IMR-90 (cell line): Measurements from ENCODE around the gene AOPEP. TPM values are rescaled to one million over a fixed set of nuclear protein-coding genes. Genes with fewer than 3 reads are reported as not detected.

Experiments used
- ATAC-seq: fragments of 200-7000 bp; cut with Tn5 transposase; 2 replicates; pipeline ENCODE4 v1.9.1; 2020; ENCODE audit warnings: low read depth, mild to moderate bottlenecking, moderate library complexity
- BruUV-seq: library from RNA; stranded (reverse); fragments of 400-500 nt; replicated peaks from 2 replicates; lab custom pipeline; 2021; lab: Mats Ljungman, UMichigan
- CTCF ChIA-PET: fragments of 300-600 bp; formaldehyde crosslinking; extraction: SDS; loops from one replicate; lab custom pipeline; 2021; ENCODE audit warnings: antibody characterized with exemption; lab: Yijun Ruan, JAX
- POLR2A ChIA-PET: fragments of 300-600 bp; sonication (Branson Sonifier 250); formaldehyde crosslinking; loops from one replicate; lab custom pipeline; 2022; ENCODE audit warnings: antibody characterized with exemption; ENCODE audit not compliant: unreplicated experiment; lab: Charles Lee
- DNase-seq: peaks from one replicate; pipeline ENCODE4 v3.0.0; 2013
- H2AFZ ChIP-seq: replicated peaks from 2 replicates; pipeline ENCODE3; 2013; ENCODE audit warnings: low read length, mild to moderate bottlenecking; ENCODE audit not compliant: poor library complexity
- H2AK5ac ChIP-seq: 2 replicates; pipeline ENCODE4 v1.6.1; 2013; ENCODE audit warnings: low read depth, low read length, inconsistent platforms
- H2AK9ac ChIP-seq: replicated peaks from 2 replicates; pipeline ENCODE3; 2013; ENCODE audit warnings: mild to moderate bottlenecking, low read depth, low read length, moderate library complexity; ENCODE audit not compliant: poor library complexity
- H2BK120ac ChIP-seq: 2 replicates; pipeline ENCODE4 v1.6.1; 2013; ENCODE audit warnings: low read depth, low read length, inconsistent platforms
- H2BK15ac ChIP-seq: 3 replicates; pipeline ENCODE4 v1.6.1; 2013; ENCODE audit warnings: low read depth, low read length, inconsistent platforms
- H2BK20ac ChIP-seq: 2 replicates; pipeline ENCODE4 v1.6.1; 2013; ENCODE audit warnings: low read depth, mild to moderate bottlenecking, inconsistent platforms, low read length, moderate library complexity
- H2BK5ac ChIP-seq: 2 replicates; pipeline ENCODE4 v1.6.1; 2013; ENCODE audit warnings: mild to moderate bottlenecking, low read depth, low read length, inconsistent platforms; ENCODE audit not compliant: poor library complexity, severe bottlenecking
- H3K14ac ChIP-seq: replicated peaks from 2 replicates; pipeline ENCODE4 v1.6.1; 2013; ENCODE audit warnings: low read depth, low read length, inconsistent platforms
- H3K18ac ChIP-seq: 2 replicates; pipeline ENCODE4 v1.6.1; 2013; ENCODE audit warnings: low read depth, low read length, control low read depth
- H3K23ac ChIP-seq: 2 replicates; pipeline ENCODE4 v1.6.1; 2013; ENCODE audit warnings: low read depth, low read length, inconsistent platforms
- H3K27ac ChIP-seq: 2 replicates; pipeline ENCODE4 v1.5.1; 2013; ENCODE audit warnings: mild to moderate bottlenecking, control low read depth, low read length; ENCODE audit not compliant: insufficient read depth
- H3K27me3 ChIP-seq: 2 replicates; pipeline ENCODE4 v1.6.1; 2013; ENCODE audit warnings: low read length; ENCODE audit not compliant: control insufficient read depth, insufficient read depth
- H3K36me3 ChIP-seq: 2 replicates; pipeline ENCODE4 v1.6.1; 2013; ENCODE audit warnings: low read length, mixed read lengths; ENCODE audit not compliant: control insufficient read depth, insufficient read depth
- H3K4ac ChIP-seq: 2 replicates; pipeline ENCODE4 v1.6.1; 2013; ENCODE audit warnings: low read depth, low read length, inconsistent platforms
- H3K4me1 ChIP-seq: 2 replicates; pipeline ENCODE4 v1.6.1; 2013; ENCODE audit warnings: low read length, mixed read lengths; ENCODE audit not compliant: control insufficient read depth, insufficient read depth
- H3K4me2 ChIP-seq: 2 replicates; pipeline ENCODE4 v1.6.1; 2013; ENCODE audit warnings: low read depth, mild to moderate bottlenecking, control low read depth, low read length, moderate library complexity
- H3K4me3 ChIP-seq: 2 replicates; pipeline ENCODE4 v1.5.1; 2013; ENCODE audit warnings: low read depth, mild to moderate bottlenecking, control low read depth, low read length, moderate library complexity; ENCODE audit not compliant: insufficient read depth
- H3K56ac ChIP-seq: 2 replicates; pipeline ENCODE4 v1.6.1; 2013; ENCODE audit warnings: low read length, inconsistent platforms; ENCODE audit not compliant: insufficient read depth; ENCODE audit errors: extremely low read depth
- H3K79me1 ChIP-seq, 2 experiments: 2 replicates each; pipeline ENCODE4 v1.6.1; 2013; ENCODE audit warnings: low read length in 2 of 2, inconsistent platforms in 1 of 2, low read depth in 1 of 2
- H3K9ac ChIP-seq: 2 replicates; pipeline ENCODE4 v1.6.1; 2013; ENCODE audit warnings: low read depth, low read length, control low read depth
- H3K9me1 ChIP-seq: 2 replicates; pipeline ENCODE4 v1.6.1; 2013; ENCODE audit warnings: low read length, inconsistent platforms; ENCODE audit not compliant: insufficient read depth
- H3K9me3 ChIP-seq: 2 replicates; pipeline ENCODE4 v1.6.1; 2013; ENCODE audit warnings: low read length; ENCODE audit not compliant: control insufficient read depth, insufficient read depth
- H4K20me1 ChIP-seq: 2 replicates; pipeline ENCODE4 v1.6.1; 2013; ENCODE audit warnings: low read length, inconsistent platforms; ENCODE audit not compliant: insufficient read depth
- H4K5ac ChIP-seq: 2 replicates; pipeline ENCODE4 v1.6.1; 2013; ENCODE audit warnings: mild to moderate bottlenecking, low read depth, low read length, control low read depth
- H4K8ac ChIP-seq, 2 experiments: 2 replicates each; pipeline ENCODE4 v1.6.1; 2013; ENCODE audit warnings: low read depth in 2 of 2, low read length in 2 of 2, control low read depth in 1 of 2, inconsistent platforms in 1 of 2
- H4K91ac ChIP-seq: 2 replicates; pipeline ENCODE4 v1.6.1; 2013; ENCODE audit warnings: low read depth, low read length, inconsistent platforms; ENCODE audit not compliant: insufficient read depth
- BHLHE40 ChIP-seq: fragments of 150-350 bp; IDR thresholded peaks from 2 replicates; pipeline ENCODE4 v1.6.1; 2016; ENCODE audit warnings: mild to moderate bottlenecking, low read depth, low read length
- CHD1 ChIP-seq: IDR thresholded peaks from 2 replicates; pipeline ENCODE4 v1.6.1; 2012; ENCODE audit warnings: low read depth, low read length, improper control_type of control experiment
- ELK1 ChIP-seq: fragments of 150-350 bp; IDR thresholded peaks from 2 replicates; pipeline ENCODE4 v1.6.1; 2016; ENCODE audit warnings: low read depth, mild to moderate bottlenecking, low read length, moderate library complexity, borderline replicate concordance
- FOS ChIP-seq: fragments of 150-350 bp; IDR thresholded peaks from 2 replicates; pipeline ENCODE4 v1.6.1; 2016; ENCODE audit warnings: low read depth, low read length
- MAFK ChIP-seq: IDR thresholded peaks from 2 replicates; pipeline ENCODE4 v1.6.1; 2012; ENCODE audit warnings: low read depth, low read length, improper control_type of control experiment
- MAZ ChIP-seq: IDR thresholded peaks from 2 replicates; pipeline ENCODE4 v1.6.1; 2012; ENCODE audit warnings: low read depth, mild to moderate bottlenecking, low read length, improper control_type of control experiment, moderate library complexity, borderline replicate concordance
- MXI1 ChIP-seq: IDR thresholded peaks from 2 replicates; pipeline ENCODE4 v1.6.1; 2012; ENCODE audit warnings: low read depth, mild to moderate bottlenecking, low read length, moderate library complexity, borderline replicate concordance
- NFE2L2 ChIP-seq: fragments of 150-350 bp; IDR thresholded peaks from 2 replicates; pipeline ENCODE4 v1.6.1; 2016; ENCODE audit warnings: low read depth, mild to moderate bottlenecking, low read length
- POLR2A ChIP-seq: IDR thresholded peaks from 2 replicates; pipeline ENCODE4 v1.6.1; 2012; ENCODE audit warnings: mild to moderate bottlenecking, low read depth, low read length
- RAD21 ChIP-seq: IDR thresholded peaks from 2 replicates; pipeline ENCODE4 v1.6.1; 2012; ENCODE audit warnings: low read length, improper control_type of control experiment
- RCOR1 ChIP-seq: IDR thresholded peaks from 2 replicates; pipeline ENCODE4 v1.6.1; 2012; ENCODE audit warnings: mild to moderate bottlenecking, low read length, improper control_type of control experiment; ENCODE audit not compliant: insufficient replicate concordance
- RFX5 ChIP-seq: IDR thresholded peaks from 2 replicates; pipeline ENCODE4 v1.8.0; 2012; ENCODE audit warnings: low read depth, mild to moderate bottlenecking, low read length, moderate library complexity
- SMC3 ChIP-seq: fragments of 150-350 bp; IDR thresholded peaks from 2 replicates; pipeline ENCODE4 v1.6.1; 2016; ENCODE audit warnings: low read depth, mild to moderate bottlenecking, antibody characterized with exemption, low read length, moderate library complexity
- USF2 ChIP-seq: fragments of 150-350 bp; IDR thresholded peaks from 2 replicates; pipeline ENCODE4 v1.6.1; 2017; ENCODE audit warnings: mild to moderate bottlenecking, antibody characterized with exemption, low read length, low read depth
- WGBS, 2 experiments: methylation state at CpG; one replicate each; pipeline versions ENCODE4 v1.1.5 to v1.1.7; 2013; ENCODE audit warnings: missing lambda C conversion rate in 2 of 2; ENCODE audit not compliant: insufficient read length in 1 of 2; ENCODE audit errors: extremely low coverage in 2 of 2; 5-methylcytosine and 5-hydroxymethylcytosine counted together
- dilution Hi-C: fragments of 300-500 bp; cut with HindIII; formaldehyde crosslinking; loops from one replicate; pipeline ENCODE4 v1.14.3; 2018; ENCODE audit warnings: low sequenced_read_pairs; ENCODE audit not compliant: unreplicated experiment
- in situ Hi-C: fragments of 300-500 bp; cut with MboI; formaldehyde crosslinking; loops from 3 replicates; pipeline ENCODE4 v1.14.3; 2019; ENCODE audit warnings: low sequenced_read_pairs, inconsistent platforms, mixed read lengths
- intact Hi-C: fragments of 100-400 bp; cut with micrococcal nuclease; formaldehyde crosslinking; loops from 2 replicates; pipeline ENCODE4 v1.10.0; 2022
- polyA plus RNA-seq, 3 experiments: library from polyadenylated mRNA; depleted of rRNA; stranded (reverse); fragments of >200 nt; gene quantifications; 2 replicates each; pipeline ENCODE4 v1.2.3, GENCODE V29; 2012; ENCODE audit warnings: low replicate concordance in 1 of 3
- total RNA-seq: library from RNA; depleted of rRNA; stranded (reverse); fragments of >200 nt; gene quantifications from 2 replicates; pipeline ENCODE4 v1.2.3, GENCODE V29; 2012

AOPEP gene
- total and polyA plus RNA-seq, 2 of the 4 experiments (the other 2 are of a cell fraction): 34.9 to 38.7 TPM

- TF ChIP-seq NFE2L2 (no peak), SMC3 (no peak), RAD21 (no peak), POLR2A (no peak), MAFK (no peak)
These were observed 178.3 kb downstream of the AOPEP start (continued) for GRCh38 chr9:94904806-94905205.

- H3K4me3 ChIP-seq: no peak overlapping the region
- H3K79me1 ChIP-seq: peaks cover 0 to 25% of the 10 kb centered on the region in 2 experiments; a peak in 2 of 4 replicates
- H3K4me2 ChIP-seq: no peak overlapping the region
- H3K14ac ChIP-seq: peak overlapping the region; percentile 26; the same call in 1 of the 2 replicates
- CTCF ChIA-PET: interaction anchor here (0.6 to 1.1 kb wide), 2 partner anchors 9 to 26 kb away, joined by 3 to 7 read pairs; no protein-coding TSS in a partner anchor
- H3K18ac ChIP-seq: peak overlapping the region; percentile 26; the same call in 1 of the 2 replicates
- dilution Hi-C loops: no loop called here
- 0 out of 4 replicates have a peak overlapping the region, but pooled peaks of 1 of the 2 experiments have one; percentile 13 for H4K8ac ChIP-seq
- no peak for DNase-seq
- no peak for ATAC-seq
- TF ChIP-seq CHD1: no peak
- no peak for TF ChIP-seq RAD21
- TF ChIP-seq USF2: no peak
- TF ChIP-seq MXI1: no peak
- TF ChIP-seq FOS: no peak
- TF ChIP-seq ELK1: no peak
- TF ChIP-seq RFX5: no peak
- TF ChIP-seq SMC3: no peak
- no peak for TF ChIP-seq BHLHE40
- no peak for TF ChIP-seq NFE2L2
- TF ChIP-seq MAZ: no peak
- no peak for TF ChIP-seq RCOR1
- H3K27me3 ChIP-seq: no peaks in the 10 kb centered on the region
- no TSS peak for BruUV-seq
- no peak overlapping the region for H2BK15ac ChIP-seq
- H3K4me1 ChIP-seq: peaks cover 16% of the 10 kb centered on the region
- H3K9me3 ChIP-seq: no peaks in the 10 kb centered on the region
- no peak overlapping the region for H3K56ac ChIP-seq
- H3K36me3 ChIP-seq: no peaks in the 10 kb centered on the region
- H3K9ac ChIP-seq: no peak overlapping the region
- no peak overlapping the region for H2AK9ac ChIP-seq
- no peak overlapping the region for H2AFZ ChIP-seq
- intact Hi-C loops: no loop called here
- peak overlapping the region; percentile 25; the same call in 1 of the 2 replicates for H3K4ac ChIP-seq
- WGBS, 2 experiments: no CpG with 5 or more reads among the region's 2 CpGs
- no peak overlapping the region for H2BK5ac ChIP-seq
- no peak overlapping the region for H3K27ac ChIP-seq
- H2AK5ac ChIP-seq: peak overlapping the region; percentile 81; the same call in 1 of the 2 replicates
- peaks cover 19% of the 10 kb centered on the region; the same call in 1 of the 2 replicates for H3K9me1 ChIP-seq
- 0 out of 2 replicates have a peak overlapping the region, but pooled peaks have one; percentile 50 for H2BK20ac ChIP-seq
- 0 out of 2 replicates have a peak overlapping the region, but pooled peaks have one; percentile 17 for H3K23ac ChIP-seq
- no peak overlapping the region for H4K5ac ChIP-seq
- in situ Hi-C loops: no loop called here
- H4K20me1 ChIP-seq: no peaks in the 10 kb centered on the region
- peak overlapping the region; percentile 5; the same call in 1 of the 2 replicates for H4K91ac ChIP-seq
- POLR2A ChIA-PET: no interaction called here
- no peak overlapping the region for H2BK120ac ChIP-seq
These were observed 179.1 kb downstream of the AOPEP start for GRCh38 chr9:94905606-94906005.
